Colonic mucosa (tissue), 4 donors: Measurements from ENCODE around the gene AGBL4. TPM values are rescaled to one million over a fixed set of nuclear protein-coding genes. Genes with fewer than 3 reads are reported as not detected.

Experiments
- DNase-seq: peaks from one replicate; pipeline ENCODE4 v3.0.0-alpha.2; 2020
- H3K27ac ChIP-seq: fragments of 200-600 bp; one replicate; pipeline ENCODE4 v1.8.0; 2021
- H3K27me3 ChIP-seq: fragments of 200-600 bp; one replicate; pipeline ENCODE4 v1.8.0; 2021
- H3K36me3 ChIP-seq: fragments of 200-600 bp; one replicate; pipeline ENCODE4 v1.8.0; 2021
- H3K4me1 ChIP-seq: fragments of 200-600 bp; one replicate; pipeline ENCODE4 v1.8.0; 2021; ENCODE audit warnings: mild to moderate bottlenecking
- H3K4me3 ChIP-seq: fragments of 200-600 bp; one replicate; pipeline ENCODE4 v1.8.0; 2021
- H3K9ac ChIP-seq, 2 donors: one replicate each; pipeline ENCODE4 v1.7.0; 2013; ENCODE audit warnings: control low read depth in 2 of 2, low read depth in 2 of 2, low read length in 2 of 2
- H3K9me3 ChIP-seq: fragments of 200-600 bp; one replicate; pipeline ENCODE4 v1.8.0; 2021
- intact Hi-C: fragments of 100-400 bp; cut with DNase I; formaldehyde crosslinking; loops from one replicate; pipeline ENCODE4 v1.14.1; 2022
- total RNA-seq, 2 donors: library from RNA; stranded (reverse); fragmentation: NEBNext Ultra II Directional in 1 of 2; extraction: Animal tissue kit (Norgen Biotek cat#: 25700) in 1 of 2; gene quantifications; one replicate each; pipeline ENCODE4 v1.2.1, GENCODE V29; 2021
- TF ChIP-seq, protein P1 (sequence below): fragments of 200-600 bp; IDR thresholded peaks from one replicate; pipeline ENCODE4 v1.8.0; 2022; ENCODE audit warnings: antibody characterized with exemption, mild to moderate bottlenecking
- donor health status: healthy.
- donor health status: DM: no; HTN: no; CAD: no.
- donor health status: DM: no; HTN: no; CAD: no.

AGBL4 gene
- total RNA-seq, 2 donors from 2014 or later = 0.24 to 0.30 TPM

DNA sequence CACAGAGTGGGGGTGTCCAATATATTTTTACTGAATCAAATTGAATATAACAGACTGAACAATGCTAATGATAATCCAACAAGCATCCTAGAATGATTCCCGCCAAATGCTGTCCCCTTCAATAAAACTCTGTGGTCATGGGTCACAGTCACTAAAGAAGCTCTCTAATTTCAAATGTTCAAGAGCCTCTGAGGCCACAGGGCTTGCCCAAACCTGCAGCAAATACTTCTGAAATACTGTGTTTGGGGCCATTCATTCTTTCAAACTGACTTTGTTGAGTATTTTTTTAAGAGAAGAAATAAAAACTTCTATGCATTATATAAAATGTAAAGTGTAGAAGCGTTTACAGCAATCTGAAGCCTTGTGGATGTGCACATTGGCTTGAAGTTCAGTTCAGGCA is 1239.5 kb downstream of the AGBL4 start:
- no peak overlapping the region for H3K4me3 ChIP-seq
- H3K27ac ChIP-seq = no peak overlapping the region
- H3K9me3 ChIP-seq = no peaks in the 10 kb centered on the region
- H3K9ac ChIP-seq = no peak overlapping the region
- no peaks in the 10 kb centered on the region for H3K36me3 ChIP-seq
- intact Hi-C loops = no loop called here
- TF ChIP-seq, protein P1, sequence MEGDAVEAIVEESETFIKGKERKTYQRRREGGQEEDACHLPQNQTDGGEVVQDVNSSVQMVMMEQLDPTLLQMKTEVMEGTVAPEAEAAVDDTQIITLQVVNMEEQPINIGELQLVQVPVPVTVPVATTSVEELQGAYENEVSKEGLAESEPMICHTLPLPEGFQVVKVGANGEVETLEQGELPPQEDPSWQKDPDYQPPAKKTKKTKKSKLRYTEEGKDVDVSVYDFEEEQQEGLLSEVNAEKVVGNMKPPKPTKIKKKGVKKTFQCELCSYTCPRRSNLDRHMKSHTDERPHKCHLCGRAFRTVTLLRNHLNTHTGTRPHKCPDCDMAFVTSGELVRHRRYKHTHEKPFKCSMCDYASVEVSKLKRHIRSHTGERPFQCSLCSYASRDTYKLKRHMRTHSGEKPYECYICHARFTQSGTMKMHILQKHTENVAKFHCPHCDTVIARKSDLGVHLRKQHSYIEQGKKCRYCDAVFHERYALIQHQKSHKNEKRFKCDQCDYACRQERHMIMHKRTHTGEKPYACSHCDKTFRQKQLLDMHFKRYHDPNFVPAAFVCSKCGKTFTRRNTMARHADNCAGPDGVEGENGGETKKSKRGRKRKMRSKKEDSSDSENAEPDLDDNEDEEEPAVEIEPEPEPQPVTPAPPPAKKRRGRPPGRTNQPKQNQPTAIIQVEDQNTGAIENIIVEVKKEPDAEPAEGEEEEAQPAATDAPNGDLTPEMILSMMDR = no peak
- no peak for DNase-seq
- no peaks in the 10 kb centered on the region for H3K27me3 ChIP-seq
- no peaks in the 10 kb centered on the region for H3K4me1 ChIP-seq

DNA sequence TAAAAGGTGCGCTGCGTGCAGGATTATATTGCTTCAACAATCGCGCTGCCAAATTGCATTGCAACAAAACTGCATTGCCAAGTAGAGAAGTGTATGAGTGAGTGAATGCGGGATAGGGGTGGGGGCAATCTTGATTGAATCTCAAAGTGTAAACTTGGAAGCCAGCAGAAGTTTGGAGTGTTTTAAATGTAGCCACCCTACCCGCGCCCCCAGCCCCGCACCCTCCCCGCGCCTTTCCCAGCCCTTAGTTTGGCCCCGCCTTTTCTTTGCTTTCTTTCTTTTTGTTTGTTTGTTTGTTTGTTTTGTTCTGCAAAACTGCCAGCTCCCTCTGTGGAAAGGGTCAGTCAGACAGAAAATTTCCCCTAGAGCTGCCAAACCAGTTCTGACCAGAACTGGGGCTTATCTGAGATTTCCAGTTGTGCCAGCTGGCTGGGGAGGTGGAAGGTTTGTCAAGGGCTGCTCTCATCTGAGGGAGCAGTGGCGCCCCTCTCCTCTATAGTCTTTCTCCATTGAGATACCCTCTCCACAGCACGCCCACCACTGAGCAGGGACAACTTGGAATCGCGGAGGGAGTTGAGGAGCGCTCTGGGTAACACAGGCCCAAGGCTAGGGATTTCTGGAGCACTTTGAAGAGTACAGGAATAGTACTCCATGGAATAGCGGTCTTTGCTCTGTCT is 1246.4 kb downstream of the AGBL4 start:
- Histone ChIP-seq H3K9ac (no peak overlapping the region), H3K27ac (no peak overlapping the region), H3K36me3 (no peaks in the 10 kb centered on the region), H3K4me3 (peak overlapping the region; percentile 50), H3K4me1 (no peaks in the 10 kb centered on the region), H3K9me3 (no peaks in the 10 kb centered on the region), H3K27me3 (no peaks in the 10 kb centered on the region)
- TF ChIP-seq, protein P1 = no peak
- intact Hi-C loops = no loop called here
- DNase-seq = peak; percentile 20

DNA sequence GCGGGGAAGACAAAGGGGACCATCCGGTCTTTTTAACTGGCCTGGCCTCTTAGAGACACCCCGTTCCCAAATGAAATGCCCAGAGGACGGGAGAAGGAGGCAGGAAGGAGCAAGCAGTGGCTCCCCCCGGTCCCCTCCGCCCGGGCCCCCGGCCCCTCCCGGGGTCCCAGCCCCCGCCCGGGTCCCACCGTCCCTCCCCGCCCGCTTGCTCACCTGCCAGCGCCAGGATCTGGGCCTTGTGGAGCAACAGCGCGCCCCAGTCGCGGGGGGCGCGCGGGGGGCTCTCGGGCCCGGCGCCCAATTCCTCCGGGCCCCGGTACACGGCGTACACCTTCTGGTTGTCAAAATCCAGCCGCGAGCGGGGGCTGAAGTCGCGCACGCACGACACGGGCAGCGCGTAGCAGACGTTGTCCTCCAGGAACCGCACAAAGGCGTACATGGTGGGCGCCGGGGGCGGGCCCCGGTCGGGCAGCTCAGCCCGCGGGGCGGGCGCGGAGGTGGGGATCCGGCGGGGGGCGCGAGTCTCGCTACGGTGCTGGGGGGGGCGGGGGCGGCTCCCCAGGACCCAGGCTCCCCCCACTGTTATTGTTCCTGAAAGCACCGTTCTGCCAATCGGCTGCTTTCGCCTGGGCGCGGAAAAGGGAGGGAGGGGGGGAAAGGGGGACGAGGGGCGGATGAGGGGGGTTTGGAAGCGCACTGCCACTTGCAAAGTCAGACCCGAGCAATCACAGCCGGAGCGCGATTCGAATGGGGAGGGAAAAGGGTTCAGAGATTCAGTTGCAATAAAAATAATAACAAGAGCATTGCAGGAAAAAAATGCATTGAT is 1247.1 kb downstream of the AGBL4 start, which contains the start of gene BEND5:
TSS of gene BEND5 (minus strand) at position 499 of the 826 bp plus-strand sequence. CDS start at position 439, 60 bp downstream.
- TF ChIP-seq, protein P1 = no peak
- Histone ChIP-seq H3K4me3 (peak within 1 kb of the TSS; percentile 50), H3K9me3 (no peaks in the 10 kb centered on the region), H3K27ac (no peak within 1 kb of the TSS), H3K36me3 (no peaks in the 10 kb centered on the region), H3K4me1 (no peaks in the 10 kb centered on the region), H3K9ac (peak within 1 kb of the TSS in 1 of 2 donors; percentile 50), H3K27me3 (no peaks in the 10 kb centered on the region)
- intact Hi-C loops = no loop called here
- DNase-seq = peak; percentile 28

DNA sequence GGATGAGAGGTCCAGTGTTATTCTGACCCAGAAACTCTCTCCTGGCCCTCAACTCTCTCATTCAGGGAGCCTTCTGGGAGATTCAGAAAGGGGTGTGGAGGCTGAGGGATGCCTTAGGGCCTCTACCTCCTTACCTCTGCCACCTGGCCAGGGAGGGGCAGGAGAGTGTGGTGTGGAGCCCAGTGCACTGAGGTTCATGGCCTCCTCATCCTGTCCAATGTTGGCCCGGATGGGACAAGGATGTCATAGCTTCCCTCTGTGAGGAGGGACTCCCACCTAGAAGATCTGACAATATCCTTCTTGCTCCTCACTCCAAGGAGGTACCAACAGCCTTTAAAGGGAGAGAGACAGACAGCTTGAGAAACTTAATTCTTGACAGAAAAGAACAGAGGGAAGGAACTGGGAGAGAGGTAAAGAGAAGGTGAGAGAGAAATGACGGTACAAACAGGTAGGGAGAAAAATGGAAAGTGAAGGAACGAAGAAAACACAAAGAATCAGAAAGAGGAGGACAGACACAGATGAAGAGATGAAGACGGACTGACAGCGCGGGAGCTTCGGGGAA is 1247.8 kb downstream of the AGBL4 start:
- intact Hi-C loops = no loop called here
- Histone ChIP-seq H3K9me3 (no peaks in the 10 kb centered on the region), H3K27ac (no peak overlapping the region), H3K9ac (no peak overlapping the region), H3K4me1 (no peaks in the 10 kb centered on the region), H3K27me3 (no peaks in the 10 kb centered on the region), H3K36me3 (no peaks in the 10 kb centered on the region), H3K4me3 (peak overlapping the region; percentile 50)
- TF ChIP-seq, protein P1 = no peak
- no peak for DNase-seq

DNA sequence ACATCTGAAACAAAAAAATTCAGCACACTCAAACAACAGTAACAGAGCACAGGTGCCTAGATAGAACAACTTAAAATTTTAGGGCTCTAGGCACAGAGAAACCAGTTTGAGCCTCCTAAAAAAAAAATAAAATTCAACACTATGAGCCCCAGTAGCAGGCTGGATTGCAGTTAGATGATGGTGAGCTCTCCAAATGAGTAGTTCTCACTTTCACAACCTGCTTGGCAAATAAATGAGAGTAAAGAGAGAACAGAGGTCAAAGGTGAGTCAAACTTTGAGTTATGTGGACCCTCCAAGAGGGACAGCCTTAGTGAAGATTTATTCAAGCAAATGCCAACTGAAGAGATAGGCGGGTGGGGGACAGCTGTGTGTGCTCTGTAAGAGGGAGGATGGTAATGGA is 1250.6 kb downstream of the AGBL4 start:
- H3K4me1 ChIP-seq = no peaks in the 10 kb centered on the region
- no peak overlapping the region for H3K27ac ChIP-seq
- no peak overlapping the region for H3K4me3 ChIP-seq
- no peak for DNase-seq
- H3K9me3 ChIP-seq = no peaks in the 10 kb centered on the region
- H3K9ac ChIP-seq = no peak overlapping the region
- H3K27me3 ChIP-seq = no peaks in the 10 kb centered on the region
- TF ChIP-seq, protein P1 = no peak
- no peaks in the 10 kb centered on the region for H3K36me3 ChIP-seq
- intact Hi-C loops = no loop called here
